Activated gamma-delta T cell (primary cell): ENCODE measurements around the gene RIC3.

Source experiments
- DNase-seq: peaks from one replicate; lab custom pipeline; 2025; lab: John Stamatoyannopoulos, UW

RIC3 gene

DNA sequence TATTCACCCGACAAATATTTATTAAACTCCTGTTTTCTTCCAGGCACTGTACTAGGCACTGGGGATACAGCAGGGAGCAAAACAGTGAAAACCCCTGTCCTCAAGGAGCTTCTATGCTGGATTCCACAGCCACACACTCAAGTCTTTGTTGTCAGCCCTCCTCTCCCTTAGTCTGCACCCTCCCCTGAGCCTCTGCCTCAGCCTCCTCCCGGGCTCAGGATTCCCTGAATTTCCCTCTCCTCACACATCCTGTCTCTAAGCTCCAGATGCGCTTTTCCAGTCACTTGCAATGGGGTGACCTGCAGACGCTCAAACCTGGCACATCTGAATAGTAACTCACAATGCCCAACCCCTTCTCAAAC, 101.3 kb downstream of the RIC3 start:
- DNase-seq: no peak

DNA sequence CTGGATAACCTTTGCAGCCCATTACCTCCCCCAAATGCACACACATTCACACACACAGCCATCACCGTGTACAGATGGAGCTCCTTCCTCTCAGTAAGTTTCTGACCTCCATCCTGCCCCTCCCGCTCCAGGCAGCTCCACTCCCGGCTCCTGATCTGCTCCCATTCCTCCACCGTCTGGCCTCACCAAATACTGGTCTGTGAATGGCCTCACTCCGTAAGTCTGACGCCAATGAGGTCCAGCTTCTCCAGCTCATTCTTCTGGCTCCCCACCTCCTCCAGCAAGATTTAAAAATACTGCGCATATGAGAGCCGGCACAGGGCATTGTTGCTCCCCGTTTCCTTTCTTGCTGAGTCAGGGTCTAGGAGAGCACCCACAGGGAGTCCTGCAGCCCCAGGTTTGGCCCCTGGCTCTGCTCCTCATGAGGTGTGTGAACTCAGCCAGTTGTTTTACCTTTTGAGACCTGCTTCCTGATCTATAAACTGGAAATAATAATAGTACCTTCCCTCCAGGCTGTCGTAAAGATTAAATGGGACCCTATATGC, 101.8 kb downstream of the RIC3 start:
- no peak for DNase-seq

DNA sequence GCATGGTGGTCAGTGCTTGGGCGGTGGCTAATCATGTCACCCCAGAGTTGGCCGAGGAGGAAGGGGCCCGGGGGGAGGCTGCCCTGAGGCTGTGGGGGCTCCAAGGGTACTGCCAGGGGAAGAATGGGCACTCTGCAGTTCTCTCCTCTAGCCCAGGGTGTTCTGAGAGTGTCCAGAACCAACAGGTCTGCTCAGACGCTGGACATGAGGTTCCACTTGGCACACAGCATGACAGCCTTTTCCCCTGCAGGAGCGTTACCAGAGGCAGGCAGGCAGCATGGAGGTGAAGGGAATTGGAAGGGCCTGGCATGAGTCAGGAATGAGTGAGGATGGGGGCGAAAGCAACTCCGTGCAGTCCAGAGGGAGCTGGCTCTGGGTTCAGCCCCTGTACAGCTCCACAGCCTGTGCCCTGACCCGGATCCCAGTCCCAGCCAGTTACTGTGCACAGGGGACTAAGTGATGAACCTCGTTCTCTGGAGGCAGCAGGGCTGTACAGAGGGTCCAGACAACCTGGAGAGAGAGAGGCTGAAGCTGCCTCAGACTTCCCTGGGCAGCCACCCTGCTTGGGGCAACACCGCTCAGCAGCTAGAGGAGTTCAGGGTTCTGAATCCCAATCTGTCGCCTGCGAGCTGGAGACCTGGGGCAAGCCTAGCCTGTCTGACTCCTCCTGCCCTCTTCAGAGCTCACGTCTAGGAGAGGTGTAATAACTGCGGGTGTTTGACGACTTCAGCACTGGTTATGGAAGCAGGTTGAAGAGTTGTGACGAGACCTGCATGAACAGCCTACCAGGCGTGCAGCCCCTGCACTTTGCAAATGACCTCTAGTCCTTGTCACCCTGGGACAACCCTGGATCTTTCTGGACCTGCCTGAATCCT, 102.6 kb downstream of the RIC3 start:
- DNase-seq: no peak

DNA sequence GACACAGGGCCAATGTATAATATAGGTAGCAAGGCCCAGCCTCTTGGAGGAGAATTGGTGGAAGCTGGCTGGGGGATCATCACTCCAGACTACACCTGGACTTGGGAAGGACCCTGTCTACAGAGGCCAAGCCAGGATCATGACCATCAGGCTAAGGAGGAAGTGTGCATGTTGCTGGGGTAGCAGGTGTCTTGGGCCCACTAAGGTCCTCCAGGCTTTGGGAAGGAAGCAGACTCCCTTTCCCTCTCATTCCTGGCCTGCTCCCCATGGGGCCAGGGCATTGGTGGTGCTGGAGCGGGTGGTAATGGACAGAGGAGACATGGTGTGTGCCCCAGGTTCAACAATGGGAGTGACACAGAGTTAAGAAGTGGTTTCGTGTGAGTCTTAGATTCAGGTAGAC, 103.8 kb downstream of the RIC3 start:
- DNase-seq: no peak

DNA sequence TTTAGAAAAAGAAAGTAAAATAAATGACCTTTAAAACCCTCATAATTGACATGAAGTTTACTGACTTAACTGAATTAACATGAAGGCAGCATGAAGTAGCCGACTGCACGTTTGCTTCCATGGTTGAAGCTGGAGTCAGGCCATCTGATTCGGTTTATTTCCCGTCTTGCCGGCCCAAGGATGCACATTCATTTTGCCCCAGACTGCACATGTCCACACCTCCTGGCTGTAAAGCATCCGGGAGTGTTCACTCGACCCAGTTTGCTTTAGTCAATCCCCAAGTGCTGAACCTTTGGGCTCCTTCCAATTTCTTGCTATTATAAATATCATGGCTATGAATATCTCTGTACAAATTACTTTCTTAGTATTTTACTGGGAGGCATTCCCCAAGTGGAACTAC, 105.5 kb downstream of the RIC3 start:
- no peak for DNase-seq

DNA sequence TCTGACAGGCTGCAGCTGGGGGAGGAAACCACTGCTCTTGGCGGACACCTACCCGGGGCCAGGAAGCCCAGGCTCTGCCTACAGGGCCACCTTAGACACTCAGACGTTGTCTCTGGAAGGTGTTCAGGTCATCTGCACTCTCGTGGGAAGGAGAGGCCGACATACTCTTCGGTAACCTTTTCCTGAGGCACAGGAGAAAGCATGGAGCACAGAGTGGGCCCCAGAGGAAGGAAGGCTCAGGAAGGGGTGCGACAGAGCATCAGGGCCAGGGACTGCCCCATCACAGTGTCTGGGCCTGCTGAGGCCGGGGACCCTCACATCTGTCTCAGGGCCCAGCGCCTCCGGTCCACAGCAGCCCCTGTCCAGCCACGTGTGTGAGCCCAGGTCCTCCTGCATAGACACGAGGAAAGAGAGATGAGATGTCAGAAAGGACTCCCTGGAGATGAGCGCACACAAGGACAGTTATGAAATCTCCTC, 106.0 kb downstream of the RIC3 start:
- no peak for DNase-seq

DNA sequence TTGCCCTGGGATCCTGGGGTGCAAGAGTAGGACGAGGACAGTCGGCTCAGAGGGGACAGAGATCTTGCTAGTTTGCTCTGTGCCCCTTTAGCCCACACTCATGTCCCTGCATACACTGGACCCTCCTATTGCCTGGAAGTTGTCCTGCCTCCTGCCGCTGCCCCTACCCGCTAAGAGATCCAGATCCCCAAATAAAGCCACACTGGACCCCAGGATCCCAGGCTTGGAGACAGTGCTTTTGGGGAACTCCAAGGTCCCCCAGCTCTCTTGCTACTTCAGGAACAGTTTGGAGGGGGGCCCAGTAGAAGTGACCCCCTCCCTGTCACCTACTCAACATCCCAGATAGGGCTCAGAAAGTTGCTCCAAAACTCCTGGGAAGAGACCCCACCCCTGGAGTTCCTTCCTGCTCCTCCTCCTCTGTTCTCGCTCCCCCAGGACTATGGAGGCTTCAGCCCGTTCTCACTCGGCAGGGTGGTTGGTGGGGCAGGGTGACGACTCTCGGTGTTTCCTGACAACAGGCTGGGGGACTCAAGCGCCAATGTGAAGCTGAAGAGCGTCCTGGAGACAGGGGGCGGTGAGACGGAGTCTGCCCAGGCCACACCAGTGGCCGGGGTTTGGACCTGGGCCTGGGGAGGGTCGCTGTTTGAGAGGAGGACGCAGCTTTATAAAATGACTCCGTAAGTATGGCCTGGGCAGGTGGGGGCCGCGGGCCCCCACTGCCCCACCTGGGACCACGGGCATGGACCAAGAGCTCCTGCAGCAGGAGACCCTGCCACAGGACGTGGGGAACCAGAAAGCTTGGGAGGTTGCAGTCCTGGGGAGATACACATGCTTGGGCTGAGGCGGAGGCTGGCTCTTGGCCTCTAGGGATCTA, 107.0 kb downstream of the RIC3 start:
- no peak for DNase-seq

DNA sequence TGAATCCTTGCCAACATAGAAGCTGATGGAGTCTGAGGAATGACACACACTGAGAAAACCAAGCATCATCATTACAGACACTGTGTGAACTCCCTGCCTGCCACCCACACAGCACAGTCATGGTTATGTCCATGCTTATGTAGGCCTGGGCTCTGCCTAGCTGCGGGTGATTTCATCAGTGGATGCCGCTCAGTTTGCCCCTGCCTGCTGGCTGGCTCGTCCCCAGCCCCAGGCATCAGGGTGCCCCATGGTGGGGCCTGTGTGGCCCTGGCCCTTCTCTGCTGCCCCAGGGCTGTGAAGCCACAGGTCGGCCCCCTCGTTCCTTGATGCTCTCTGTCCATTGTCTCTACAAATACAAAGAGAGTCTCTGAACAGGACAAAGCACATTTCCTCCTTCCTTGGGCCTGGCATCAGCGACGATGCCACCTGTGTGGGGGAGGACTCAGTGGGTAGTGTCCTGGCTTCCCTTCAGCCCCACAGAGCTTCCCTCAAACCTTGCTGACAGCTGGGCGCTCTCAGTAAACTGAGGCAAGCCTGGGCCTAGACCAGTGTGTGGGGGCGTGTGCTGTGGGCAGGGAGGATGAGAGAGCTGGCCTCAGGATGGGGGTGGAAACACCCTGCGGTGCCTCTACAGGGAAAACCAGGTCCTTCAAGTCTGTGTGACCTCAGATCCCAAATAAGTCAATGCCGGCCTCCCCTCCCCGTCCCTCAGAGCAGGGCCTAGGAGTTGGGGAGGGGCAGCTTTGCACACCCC, 107.8 kb downstream of the RIC3 start:
- no peak for DNase-seq

DNA sequence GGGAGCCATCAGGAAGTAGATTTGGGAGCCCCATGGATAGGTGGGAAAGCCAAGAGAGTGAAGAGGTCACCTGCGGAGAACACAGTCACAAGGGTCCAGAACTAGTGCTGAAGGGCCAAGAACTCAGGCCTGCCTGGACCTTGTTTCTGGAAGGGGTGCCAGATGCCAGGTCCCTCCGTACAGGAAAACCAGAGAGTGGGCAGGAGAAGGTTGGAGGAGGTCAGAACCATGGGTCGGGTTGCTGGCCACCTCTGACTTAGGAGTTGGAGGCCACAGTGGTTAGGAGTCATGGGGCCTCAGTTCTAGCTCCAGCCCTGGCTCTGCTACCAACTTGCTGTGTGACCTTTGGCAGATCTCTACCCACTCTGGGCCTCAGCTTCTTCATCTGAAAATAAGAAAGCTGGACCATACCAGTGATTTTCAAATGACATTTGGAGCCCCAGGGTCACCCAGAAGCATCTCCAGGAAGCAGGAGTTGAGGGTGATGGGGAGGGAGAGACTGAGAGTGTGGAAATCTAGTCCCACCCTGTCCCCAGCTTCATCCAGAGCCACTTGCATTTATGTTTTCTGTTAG, 108.6 kb downstream of the RIC3 start:
- DNase-seq: no peak

DNA sequence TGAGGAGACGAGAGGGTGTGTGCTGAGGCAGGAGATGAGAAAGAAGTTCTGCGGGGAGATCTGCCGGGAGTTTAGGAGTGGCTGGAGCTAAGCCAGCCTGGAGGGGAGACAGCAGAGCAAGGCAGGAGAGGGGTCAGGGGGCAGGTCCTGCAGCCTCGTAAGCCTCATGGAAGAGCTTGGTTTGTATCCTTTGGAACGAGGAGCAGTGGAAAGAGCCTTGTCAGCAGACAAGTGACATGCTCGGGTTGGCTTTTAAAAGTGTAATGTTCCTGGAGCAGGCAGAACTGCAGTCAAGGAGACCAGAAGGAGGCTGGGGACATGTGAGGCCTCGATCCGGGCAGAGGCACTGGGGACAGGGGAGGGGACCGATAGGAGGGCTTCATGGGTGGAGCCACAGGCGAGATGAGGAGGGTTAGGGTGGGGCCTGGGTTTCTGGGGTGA, 109.2 kb downstream of the RIC3 start:
- DNase-seq: no peak

DNA sequence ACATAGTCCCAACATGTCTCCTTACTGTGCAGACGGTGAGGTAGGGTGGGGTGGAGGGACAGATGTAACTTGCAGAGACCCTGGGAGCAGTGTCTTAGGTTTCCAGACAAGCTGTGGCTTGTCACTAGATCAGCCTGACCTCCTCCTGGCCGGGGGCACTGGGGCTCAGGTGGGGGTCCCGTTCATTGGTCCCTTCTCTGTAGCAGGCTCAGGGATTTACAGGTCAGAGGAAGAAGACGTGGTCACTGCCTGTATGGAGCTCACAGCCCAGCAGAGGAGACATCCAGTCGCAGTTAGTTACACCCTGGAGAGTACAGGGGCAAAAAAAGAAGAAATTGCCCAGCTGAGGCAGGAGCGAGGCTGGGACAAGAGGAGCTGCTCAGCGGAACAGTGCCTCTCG, 109.8 kb downstream of the RIC3 start:
- no peak for DNase-seq

DNA sequence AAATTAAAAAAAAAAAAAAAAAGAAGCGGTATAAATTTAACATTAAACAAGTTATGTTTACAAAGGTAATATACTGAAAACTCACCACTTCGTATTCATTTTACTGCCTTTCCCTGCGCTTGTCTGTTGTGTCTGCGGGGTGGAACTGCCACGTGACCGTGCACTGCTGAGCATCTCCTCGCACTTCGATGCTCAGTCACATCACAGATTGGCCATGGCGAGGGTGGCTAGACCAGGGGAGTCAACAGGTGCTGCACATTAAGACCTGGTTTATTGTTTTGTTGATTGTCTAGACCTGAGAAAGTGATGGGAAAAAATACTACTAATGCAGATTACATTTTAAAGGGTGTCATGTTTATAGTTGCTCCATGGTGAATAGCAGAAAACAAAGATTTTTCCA, 110.6 kb downstream of the RIC3 start:
- no peak for DNase-seq

DNA sequence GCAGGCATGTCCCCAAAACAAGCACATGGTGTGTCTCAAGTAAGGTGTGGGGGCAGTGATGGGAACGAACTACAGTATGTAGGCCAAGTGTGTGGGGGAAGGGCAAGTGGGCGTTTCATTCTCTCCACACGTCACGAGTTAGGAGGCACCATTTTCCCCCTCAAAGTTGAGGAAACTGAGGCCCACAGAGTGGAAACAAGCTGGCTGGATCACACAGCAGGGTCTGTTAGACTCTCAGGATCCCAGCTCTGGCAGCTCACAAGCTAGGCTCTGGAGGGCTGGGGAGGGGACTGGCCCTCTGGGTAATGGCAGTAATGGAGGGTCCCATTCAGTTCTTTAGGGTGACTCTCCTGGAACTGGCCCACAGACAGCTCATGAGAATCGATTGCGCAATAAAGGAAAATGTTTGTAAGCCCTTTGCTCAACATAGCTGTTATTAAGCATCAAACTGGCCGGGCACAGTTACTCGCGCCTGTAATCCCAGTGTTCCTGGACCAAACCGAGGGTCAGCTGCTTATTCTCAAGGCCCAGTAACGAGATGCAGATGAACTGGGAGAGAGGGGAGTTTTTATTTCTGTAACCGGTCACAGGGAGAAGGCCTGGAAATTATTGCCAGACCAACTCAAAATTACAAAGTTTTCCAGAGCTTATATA, 111.9 kb downstream of the RIC3 start:
- DNase-seq: no peak
